ENCODE results near the gene CHST5.

The CHST5 gene

GRCh38 chr16:75535901-75536300 is at the start of gene CHST5:
Gene CHST5 (minus strand): TSS chr16:75536108. CDS start chr16:75530384, 5,724 bp downstream.
- no peak for DNase-seq

GRCh38 chr16:75584108-75584507 is 48.2 kb upstream of the CHST5 start:
- no peak for DNase-seq

DNA sequence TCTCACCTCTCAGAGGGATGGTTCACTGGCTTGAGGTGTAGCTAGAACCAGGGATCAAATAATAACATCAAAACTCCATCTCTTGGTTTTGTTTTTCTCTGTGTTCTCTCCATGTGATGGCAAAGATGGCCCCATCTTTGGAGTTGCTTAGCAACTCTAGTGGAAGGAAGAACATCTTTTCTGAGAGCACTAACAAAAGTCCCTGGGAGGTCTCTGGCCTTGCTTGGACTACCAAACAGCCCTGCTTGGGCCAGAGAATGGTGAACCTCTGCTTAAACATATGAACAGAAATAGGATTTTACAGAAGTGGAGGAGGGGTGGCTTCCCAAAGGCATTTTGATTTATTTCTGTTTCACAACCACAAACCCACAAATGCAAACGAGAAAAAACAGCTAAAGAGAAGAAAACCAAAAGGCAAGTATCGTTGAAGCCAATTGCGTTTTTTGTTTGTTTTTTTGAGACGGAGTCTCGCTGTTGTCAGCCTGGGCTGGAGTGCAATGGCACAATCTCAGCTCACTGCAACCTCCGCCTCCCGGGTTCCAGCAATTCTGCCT is 43.5 kb upstream of the CHST5 start:
- DNase-seq = no peak

- DNase-seq = no peak
Observed at GRCh38 chr16:75578725-75579124, 42.8 kb upstream of the CHST5 start.

DNA sequence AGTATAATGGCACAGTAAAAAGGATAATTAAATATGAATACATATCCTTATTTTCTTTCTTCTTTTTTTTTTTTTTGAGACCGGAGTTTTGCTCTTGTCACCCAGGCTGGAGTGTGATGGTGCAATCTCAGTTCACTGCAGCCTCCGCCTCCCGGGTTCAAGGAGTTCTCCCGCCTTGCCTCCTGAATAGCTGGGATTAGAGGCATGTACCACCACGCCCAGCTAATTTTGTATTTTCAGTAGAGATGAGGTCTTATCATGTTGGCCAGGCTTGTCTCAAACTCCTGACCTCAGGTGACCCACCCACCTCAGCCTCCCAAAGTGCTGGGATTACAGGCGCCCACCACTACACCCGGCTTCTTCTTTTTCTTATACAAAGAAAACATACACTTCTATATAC is 42.3 kb upstream of the CHST5 start:
- DNase-seq = no peak

DNA sequence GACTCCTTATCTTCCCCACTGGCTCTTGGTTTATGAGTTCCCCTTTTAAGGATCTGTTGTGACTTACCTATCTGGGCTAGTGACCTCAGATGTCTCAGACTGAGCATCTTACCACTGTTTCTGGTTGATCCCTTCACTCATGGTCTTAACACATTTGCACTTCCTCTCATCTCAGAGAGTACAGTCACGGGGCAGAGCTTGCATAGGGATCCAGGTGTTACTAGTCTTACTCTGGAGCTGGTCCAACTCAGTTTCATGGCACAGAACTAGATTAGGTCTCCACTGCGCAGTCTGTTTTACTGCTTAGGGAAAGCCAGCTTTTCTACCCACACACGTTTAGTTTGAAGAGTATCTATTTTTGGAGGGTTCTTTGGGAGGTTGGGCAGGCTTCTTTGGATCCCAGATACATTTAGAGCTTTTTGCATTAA is 40.5 kb upstream of the CHST5 start:
- DNase-seq = peak; percentile 40

GRCh38 chr16:75575958-75576357 is 40.0 kb upstream of the CHST5 start:
- DNase-seq = no peak

DNA sequence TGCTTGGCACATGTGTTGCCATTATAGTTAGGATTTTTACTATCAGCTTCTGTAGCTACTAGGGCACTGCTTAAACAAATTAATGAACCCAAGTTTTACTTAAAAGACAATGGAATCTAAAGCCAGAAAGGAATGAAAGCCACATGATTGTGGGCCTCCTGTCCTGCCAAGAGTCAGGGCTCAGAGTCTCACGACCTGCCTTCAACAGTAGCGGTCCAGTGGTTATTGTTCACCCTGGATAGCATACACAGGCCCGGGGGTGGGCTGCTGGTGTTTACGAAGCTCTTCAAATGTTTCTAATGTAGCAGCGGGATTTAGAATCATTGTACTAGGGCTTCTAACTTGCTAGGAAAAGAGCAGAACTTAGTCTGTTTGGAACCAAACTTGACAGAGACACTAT is 38.0 kb upstream of the CHST5 start:
- DNase-seq = no peak

- DNase-seq = no peak
Observed at GRCh38 chr16:75572864-75573542, 37.1 kb upstream of the CHST5 start.

GRCh38 chr16:75570396-75571065 is 34.6 kb upstream of the CHST5 start:
- no peak for DNase-seq

- no peak for DNase-seq
Observed at GRCh38 chr16:75567911-75568310, 32.0 kb upstream of the CHST5 start.

GRCh38 chr16:75566758-75567255 is 30.9 kb upstream of the CHST5 start:
- DNase-seq = peak; percentile 35

- peak; percentile 92 for DNase-seq
Observed at GRCh38 chr16:75566040-75566757, 30.3 kb upstream of the CHST5 start, which contains the start of gene GABARAPL2. Gene GABARAPL2 (plus strand): TSS chr16:75566379. CDS start chr16:75566487, 108 bp downstream.

- no peak for DNase-seq
Observed at GRCh38 chr16:75565640-75566039, 29.7 kb upstream of the CHST5 start.

- peak; percentile 75 for DNase-seq
Observed at GRCh38 chr16:75559564-75560372, 23.9 kb upstream of the CHST5 start.

DNA sequence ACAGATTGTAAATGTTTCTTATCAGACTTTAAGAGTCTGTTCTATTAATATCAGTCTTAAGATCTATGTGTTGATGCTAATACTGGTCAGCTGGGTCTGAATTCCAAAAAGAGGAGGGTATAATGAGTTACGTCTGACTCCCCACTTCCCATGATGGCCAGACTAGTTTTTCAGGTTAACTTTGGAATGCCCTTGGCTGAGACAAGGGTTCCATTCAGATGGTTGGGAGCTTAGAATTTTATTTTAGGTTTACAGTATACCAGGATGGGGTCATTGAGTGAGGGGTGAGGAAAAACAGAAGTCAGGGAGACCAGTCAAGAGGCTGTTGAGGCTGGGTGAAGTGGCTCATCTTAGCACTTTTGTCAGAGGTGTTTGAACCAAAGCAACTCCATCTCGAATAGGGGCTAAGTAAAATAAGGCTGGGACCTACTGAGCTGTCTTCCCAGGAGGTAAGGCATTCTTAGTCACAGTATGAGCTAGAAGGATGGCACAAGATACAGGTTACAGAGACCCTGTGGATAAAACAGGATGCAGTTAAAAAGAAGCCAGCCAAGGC is 23.0 kb upstream of the CHST5 start:
- no peak for DNase-seq

DNA sequence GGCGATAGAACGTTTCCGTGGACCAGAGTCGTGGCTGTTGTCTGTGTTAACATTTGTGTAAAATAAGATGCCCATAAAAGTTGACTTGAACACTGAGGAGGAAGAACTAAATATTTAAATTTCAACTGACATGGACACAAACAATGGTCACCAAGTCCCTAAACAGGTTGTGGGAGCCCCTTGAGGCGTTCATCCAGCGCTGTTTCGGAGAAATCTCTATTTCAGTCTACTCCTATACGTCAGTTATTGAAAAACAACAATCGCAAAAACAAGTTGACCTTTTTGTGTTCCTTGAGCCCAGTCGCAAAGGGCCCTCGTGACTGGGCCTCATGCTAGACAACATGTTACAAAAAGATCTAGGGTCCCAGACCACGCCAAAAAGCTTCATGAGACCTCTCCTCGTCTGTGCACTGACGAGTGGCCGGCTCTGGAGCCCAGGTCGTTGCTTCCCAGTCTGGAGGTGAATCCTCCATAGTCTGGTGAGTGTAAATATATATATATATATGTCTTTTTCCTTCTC is 20.6 kb upstream of the CHST5 start:
- no peak for DNase-seq

DNA sequence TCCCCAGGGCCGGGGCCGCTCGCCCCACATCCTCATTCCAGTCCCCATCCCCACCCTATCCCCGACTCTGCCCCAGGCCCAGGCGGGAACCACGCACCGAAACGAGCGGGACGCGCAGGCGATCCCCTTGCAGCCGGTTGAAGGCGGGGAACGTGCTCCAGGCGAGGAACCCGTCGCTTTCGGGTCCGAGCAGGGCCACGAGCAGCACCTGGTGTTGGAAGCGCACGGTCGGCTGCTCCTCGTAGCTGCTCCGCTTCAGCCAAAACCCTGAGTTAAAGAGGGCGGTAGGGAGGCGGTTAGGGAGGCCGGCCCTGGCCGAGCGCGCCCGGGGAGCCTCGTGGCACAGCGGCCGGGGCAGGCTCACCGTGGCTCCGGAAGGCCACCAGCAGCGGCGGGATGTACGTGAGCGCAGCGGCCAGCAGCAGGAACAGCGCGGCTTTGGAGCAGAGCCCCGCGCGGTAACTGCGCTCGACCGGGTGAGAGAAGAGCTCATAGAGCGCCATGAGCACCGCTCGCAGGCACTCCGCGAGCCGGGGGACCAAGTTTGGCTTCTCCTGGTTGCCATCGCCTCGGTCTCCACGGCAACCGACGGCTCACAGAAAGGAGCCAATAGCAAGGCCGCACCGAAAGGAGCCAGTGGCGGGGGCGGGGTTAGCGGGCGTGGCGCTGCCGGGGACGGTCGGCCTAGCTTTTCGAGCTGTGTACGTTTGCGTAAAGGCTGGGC is 20.0 kb upstream of the CHST5 start, which contains the start of gene TMEM231:
TMEM231 (minus strand) TSS at position 546 of the 724 bp plus-strand sequence; CDS start at position 503, 43 bp downstream.
- DNase-seq = peak; percentile 97

- DNase-seq = peak; percentile 93
Observed at GRCh38 chr16:75555213-75555706, 19.4 kb upstream of the CHST5 start.

DNA sequence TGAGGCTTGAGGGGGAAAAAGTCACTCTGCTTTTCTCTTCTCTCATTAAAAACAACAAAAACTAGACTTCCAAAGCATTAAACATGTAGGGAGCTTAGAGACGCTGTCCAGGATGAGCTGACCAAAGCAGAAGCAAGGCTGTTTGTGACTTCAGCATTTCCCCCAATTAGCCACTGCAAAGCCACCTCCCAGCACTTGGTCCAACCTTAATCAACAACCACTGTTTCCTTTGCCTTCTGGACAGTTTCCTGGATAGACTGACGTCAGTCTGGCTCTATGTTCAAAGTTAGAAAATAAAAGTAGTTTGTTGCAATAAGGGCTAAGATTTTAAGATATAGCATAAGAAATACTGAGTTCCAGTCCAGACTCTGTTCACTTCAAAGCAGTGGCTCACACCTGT is 17.0 kb upstream of the CHST5 start:
- no peak for DNase-seq

GRCh38 chr16:75550211-75550662 is 14.3 kb upstream of the CHST5 start:
- peak; percentile 39 for DNase-seq
